MM.1S (cell line): ENCODE results near the gene SLFN14.

Source experiments
- DNase-seq: peaks from one replicate; pipeline ENCODE4 v3.0.0-alpha.2; 2015
- H2AFZ ChIP-seq: fragments of 300-600 bp; sonication (generic); 2 replicates; pipeline ENCODE4 v1.6.0; 2016; ENCODE audit warnings: antibody characterized with exemption, low read length
- H3F3A ChIP-seq: fragments of 300-600 bp; sonication (generic); 2 replicates; pipeline ENCODE4 v1.6.1; 2016; ENCODE audit warnings: mild to moderate bottlenecking, antibody characterized with exemption, low read length, moderate library complexity, mixed read lengths; ENCODE audit not compliant: insufficient read depth
- H3K27ac ChIP-seq: fragments of 300-600 bp; sonication (generic); 2 replicates; pipeline ENCODE4 v1.5.1; 2016; ENCODE audit warnings: mild to moderate bottlenecking, low read length
- H3K27me3 ChIP-seq: fragments of 300-600 bp; sonication (generic); replicated peaks from 2 replicates; pipeline ENCODE4 v1.6.0; 2016; ENCODE audit warnings: low read length; ENCODE audit not compliant: insufficient read depth
- H3K36me3 ChIP-seq: fragments of 300-600 bp; sonication (generic); replicated peaks from 2 replicates; pipeline ENCODE4 v1.6.1; 2016; ENCODE audit warnings: mild to moderate bottlenecking, low read length, mixed read lengths; ENCODE audit not compliant: insufficient read depth
- H3K4me1 ChIP-seq: fragments of 300-600 bp; sonication (generic); 2 replicates; pipeline ENCODE4 v1.6.1; 2016; ENCODE audit warnings: low read length, mixed read lengths
- H3K4me2 ChIP-seq: fragments of 300-600 bp; sonication (generic); 2 replicates; pipeline ENCODE4 v1.6.0; 2016; ENCODE audit warnings: low read depth, low read length
- H3K4me3 ChIP-seq: fragments of 300-600 bp; sonication (generic); 2 replicates; pipeline ENCODE4 v1.5.1; 2016; ENCODE audit warnings: low read length, mixed read lengths
- H3K79me2 ChIP-seq: fragments of 300-600 bp; sonication (generic); 2 replicates; pipeline ENCODE4 v1.6.1; 2016; ENCODE audit warnings: mixed run types, low read length, mixed read lengths
- H3K9ac ChIP-seq: fragments of 300-600 bp; sonication (generic); 2 replicates; pipeline ENCODE4 v1.6.1; 2016; ENCODE audit warnings: low read length, mixed read lengths
- H3K9me2 ChIP-seq: fragments of 300-600 bp; sonication (generic); replicated peaks from 2 replicates; pipeline ENCODE4 v1.6.1; 2016; ENCODE audit warnings: mild to moderate bottlenecking, low read length, mixed read lengths; ENCODE audit not compliant: insufficient read depth
- H3K9me3 ChIP-seq: fragments of 300-600 bp; sonication (generic); replicated peaks from 2 replicates; pipeline ENCODE4 v1.6.1; 2016; ENCODE audit warnings: mild to moderate bottlenecking, low read length, mixed read lengths; ENCODE audit not compliant: insufficient read depth
- H4K20me1 ChIP-seq: fragments of 300-600 bp; sonication (generic); 2 replicates; pipeline ENCODE4 v1.6.1; 2016; ENCODE audit warnings: mild to moderate bottlenecking, low read length, moderate library complexity, mixed read lengths; ENCODE audit not compliant: insufficient read depth
- CTCF ChIP-seq: fragments of 300-600 bp; sonication (generic); IDR thresholded peaks from 2 replicates; pipeline ENCODE4 v1.5.1; 2016; ENCODE audit warnings: antibody characterized with exemption, low read length, mixed read lengths
- EZH2 ChIP-seq: fragments of 300-600 bp; sonication (generic); optimal IDR thresholded peaks from 2 replicates; pipeline ENCODE3; 2017; ENCODE audit warnings: low read depth, mild to moderate bottlenecking, antibody characterized with exemption, low read length, mixed read lengths
- EZH2phosphoT487 ChIP-seq: fragments of 300-600 bp; sonication (generic); IDR thresholded peaks from 2 replicates; pipeline ENCODE4 v1.6.1; 2018; ENCODE audit warnings: antibody characterized with exemption, low read length

SLFN14 gene

GRCh38 chr17:35560703-35561102 is at the start of gene SLFN14:
Gene SLFN14 (minus strand): TSS chr17:35560819. CDS start chr17:35558062, 2,757 bp downstream.
- Histone ChIP-seq H3K4me1 (no peaks in the 10 kb centered on the region), H3K9me3 (no peaks in the 10 kb centered on the region), H3K4me3 (no peak within 1 kb of the TSS), H3K27ac (no peak within 1 kb of the TSS), H3K9me2 (no peaks in the 10 kb centered on the region), H3K9ac (no peak within 1 kb of the TSS), H3K27me3 (no peaks in the 10 kb centered on the region), H4K20me1 (no peaks in the 10 kb centered on the region), H2AFZ (no peak within 1 kb of the TSS), H3K36me3 (no peaks in the 10 kb centered on the region), H3F3A (no peaks in the 10 kb centered on the region), H3K4me2 (no peak within 1 kb of the TSS), H3K79me2 (no peaks in the 10 kb centered on the region)
- TF ChIP-seq EZH2: no peak
- no peak for DNase-seq

GRCh38 chr17:35609831-35610230 is 49.2 kb upstream of the SLFN14 start:
- no peak overlapping the region for H3K4me2 ChIP-seq
- no peak overlapping the region for H2AFZ ChIP-seq
- no peaks in the 10 kb centered on the region for H3K9me2 ChIP-seq
- H3K4me1 ChIP-seq: no peaks in the 10 kb centered on the region
- H3K9me3 ChIP-seq: no peaks in the 10 kb centered on the region
- no peak overlapping the region for H3K4me3 ChIP-seq
- no peak overlapping the region for H3K9ac ChIP-seq
- H3K79me2 ChIP-seq: no peaks in the 10 kb centered on the region
- no peaks in the 10 kb centered on the region for H3K36me3 ChIP-seq
- no peak for TF ChIP-seq CTCF
- TF ChIP-seq EZH2: no peak
- no peak for TF ChIP-seq EZH2phosphoT487
- H3K27ac ChIP-seq: no peak overlapping the region
- DNase-seq: no peak
- H3K27me3 ChIP-seq: no peaks in the 10 kb centered on the region
- no peaks in the 10 kb centered on the region; the same call in 1 of the 2 replicates for H4K20me1 ChIP-seq
- H3F3A ChIP-seq: no peaks in the 10 kb centered on the region

- Histone ChIP-seq H3K36me3 (no peaks in the 10 kb centered on the region), H3F3A (no peaks in the 10 kb centered on the region)
These were observed 46.7 kb upstream of the SLFN14 start for GRCh38 chr17:35607239-35607847.

More at GRCh38 chr17:35607239-35607847, 46.7 kb upstream of the SLFN14 start:
- no peaks in the 10 kb centered on the region for H3K9me3 ChIP-seq
- no peak overlapping the region for H3K27ac ChIP-seq
- no peak for DNase-seq
- no peaks in the 10 kb centered on the region for H3K4me1 ChIP-seq
- no peak overlapping the region for H3K4me2 ChIP-seq
- H4K20me1 ChIP-seq: no peaks in the 10 kb centered on the region; the same call in 1 of the 2 replicates
- no peak overlapping the region for H3K4me3 ChIP-seq
- H3K9me2 ChIP-seq: no peaks in the 10 kb centered on the region
- no peak overlapping the region for H3K9ac ChIP-seq
- TF ChIP-seq EZH2phosphoT487: no peak
- TF ChIP-seq CTCF: no peak
- TF ChIP-seq EZH2: no peak
- H3K27me3 ChIP-seq: no peaks in the 10 kb centered on the region
- H2AFZ ChIP-seq: no peak overlapping the region
- no peaks in the 10 kb centered on the region for H3K79me2 ChIP-seq
